Measurements from ENCODE around the gene MRS2.

- TF ChIP-seq POLR2A (IDR thresholded peaks at IDR 0.05) (no peak), CTCF (IDR thresholded peaks at IDR 0.05) (no peak)
Observed at GRCh38 chr6:24426729-24427446, 24.2 kb downstream of the MRS2 start.

Data from right lobe of liver (tissue), 4 donors.